HUDEP-2 (cell line): ENCODE data around the gene ALDH2.

Source experiments
- DNase-seq, 76 experiments: peaks; one replicate each; lab custom pipeline; 2025; ENCODE audit not compliant: unreplicated experiment in 76 of 76; lab: John Stamatoyannopoulos, UW

Gene ALDH2

DNA sequence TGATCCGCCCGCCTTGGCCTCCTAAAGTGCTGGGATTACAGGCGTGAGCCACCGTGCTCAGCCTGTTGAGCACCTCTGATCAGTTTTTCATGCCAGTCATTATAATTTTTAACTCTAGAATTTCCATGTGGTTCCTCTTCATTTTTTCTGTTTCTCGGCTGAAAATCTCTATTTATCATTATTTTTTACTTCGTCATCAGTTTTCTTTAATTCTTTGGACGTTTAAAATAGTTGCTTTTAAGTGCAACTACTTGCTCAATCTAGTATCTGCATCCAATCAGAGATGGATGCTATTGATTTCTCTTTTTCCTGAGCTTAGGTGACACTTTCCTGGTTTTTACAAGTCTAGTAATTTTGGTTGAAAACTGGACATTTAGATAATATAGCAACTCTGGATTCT is 92.0 kb downstream of the ALDH2 start:
- DNase-seq = no peak

DNA sequence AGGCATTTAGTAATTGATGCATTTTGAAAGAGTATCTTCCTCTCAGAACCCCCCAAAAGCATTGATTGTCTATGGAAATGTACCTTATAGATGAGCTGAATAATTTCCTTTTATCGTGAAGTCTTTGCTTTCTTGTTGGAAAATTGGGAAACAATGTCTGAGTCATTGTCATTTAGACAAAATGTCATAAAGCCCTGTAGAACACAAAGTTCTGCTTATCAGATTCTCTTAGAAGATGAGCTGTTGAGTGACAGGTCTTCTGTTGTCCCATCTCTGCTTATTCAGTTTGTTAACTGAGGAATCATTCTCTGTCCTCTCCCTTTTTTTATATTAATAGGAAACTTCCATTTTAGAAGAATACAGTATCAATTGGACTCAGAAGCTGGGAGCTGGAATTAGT is 98.2 kb downstream of the ALDH2 start:
- no peak for DNase-seq
